Stimulated activated naive CD4-positive, alpha-beta T cell (primary cell): ENCODE data around the gene POLR2L.

Experiments used
- DNase-seq, 6 experiments: peaks; one replicate each; lab custom pipeline; 2025; lab: John Stamatoyannopoulos, UW

POLR2L gene

DNA sequence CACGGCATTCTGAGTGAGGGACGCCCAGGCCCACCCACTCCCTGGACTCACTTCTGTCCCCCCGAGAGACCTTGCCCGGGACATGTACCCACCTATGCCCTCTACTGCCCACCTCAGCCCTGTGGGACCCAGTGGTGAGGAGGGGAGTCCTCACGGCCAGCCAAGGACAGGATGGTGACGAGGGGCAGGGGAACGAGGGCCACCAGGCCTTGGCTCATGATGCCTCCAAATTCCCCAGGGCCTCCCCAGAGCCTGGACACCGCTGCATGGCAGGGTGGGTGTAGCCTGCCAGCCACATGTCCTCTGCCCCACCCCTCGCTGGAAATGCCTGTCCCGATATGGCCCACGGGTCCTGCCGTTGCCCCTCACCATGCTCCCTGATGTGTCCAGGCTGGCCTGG lies 26.5 kb upstream of the POLR2L start:
- DNase-seq: no peak

- no peak for DNase-seq
These were observed 26.1 kb upstream of the POLR2L start for GRCh38 chr11:868394-868793.

DNA sequence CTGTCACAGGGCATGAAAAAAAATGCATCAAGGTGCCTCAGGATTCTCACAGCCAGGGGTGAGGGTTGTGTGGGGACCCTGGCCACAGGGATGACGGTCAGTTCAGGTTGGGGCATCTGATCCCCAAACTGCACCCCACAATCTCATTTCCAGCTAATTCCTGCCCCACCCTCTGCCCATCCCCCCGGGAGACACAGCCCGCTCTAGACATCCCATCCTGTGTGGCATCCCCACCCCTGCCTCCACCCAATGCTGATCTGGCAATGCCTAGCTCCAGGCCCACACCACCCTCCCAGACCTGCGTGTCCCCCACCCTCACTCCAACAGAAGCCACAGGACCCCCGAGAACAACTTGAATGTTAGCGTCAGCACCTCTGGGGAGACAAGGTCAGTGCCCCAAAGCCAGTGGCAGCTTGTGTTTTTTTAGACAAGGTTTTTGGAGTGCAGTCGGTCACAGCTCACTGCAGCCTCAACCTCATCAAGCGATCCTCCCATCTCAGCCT lies 25.6 kb upstream of the POLR2L start:
- no peak for DNase-seq

- DNase-seq: no peak
These were observed 24.2 kb upstream of the POLR2L start for GRCh38 chr11:866481-866880.

DNA sequence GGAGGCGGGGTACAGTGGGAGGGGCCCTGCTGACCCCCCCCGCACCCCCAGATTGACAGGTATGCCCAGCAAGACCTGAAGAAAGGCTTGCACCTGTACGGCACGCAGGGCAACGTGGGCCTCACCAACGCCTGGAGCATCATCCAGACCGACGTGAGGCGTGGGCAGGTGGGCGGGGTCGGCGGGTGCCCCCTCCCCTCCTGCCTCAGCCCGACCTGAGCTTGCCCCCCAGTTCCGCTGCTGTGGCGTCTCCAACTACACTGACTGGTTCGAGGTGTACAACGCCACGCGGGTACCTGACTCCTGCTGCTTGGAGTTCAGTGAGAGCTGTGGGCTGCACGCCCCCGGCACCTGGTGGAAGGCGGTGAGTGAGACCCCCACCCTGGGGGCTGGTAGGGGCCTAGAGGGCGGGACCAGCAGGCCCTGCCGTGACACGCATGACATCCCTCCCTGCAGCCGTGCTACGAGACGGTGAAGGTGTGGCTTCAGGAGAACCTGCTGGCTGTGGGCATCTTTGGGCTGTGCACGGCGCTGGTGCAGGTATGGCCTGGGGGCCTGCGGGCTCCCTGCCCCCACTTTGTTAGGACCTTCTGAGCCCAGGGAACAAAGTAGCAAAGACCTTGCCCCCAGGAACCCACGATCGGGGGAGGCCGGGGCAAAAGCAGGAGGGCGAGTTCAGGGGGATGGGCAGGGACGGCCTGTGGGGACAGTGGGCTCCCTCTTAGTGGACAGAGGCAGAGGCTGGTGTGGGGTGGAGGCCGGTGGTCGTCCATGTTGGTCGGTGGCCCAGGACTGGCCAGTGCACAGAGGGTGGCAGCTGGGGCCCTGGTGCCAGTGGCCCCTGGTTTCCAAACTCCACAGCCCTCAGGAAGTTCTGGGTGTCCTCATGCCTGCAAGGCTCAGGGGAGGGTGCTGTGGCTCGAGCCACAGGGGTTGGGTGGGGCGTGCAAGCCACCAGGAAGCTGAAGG lies 23.4 kb upstream of the POLR2L start:
- DNase-seq: no peak

DNA sequence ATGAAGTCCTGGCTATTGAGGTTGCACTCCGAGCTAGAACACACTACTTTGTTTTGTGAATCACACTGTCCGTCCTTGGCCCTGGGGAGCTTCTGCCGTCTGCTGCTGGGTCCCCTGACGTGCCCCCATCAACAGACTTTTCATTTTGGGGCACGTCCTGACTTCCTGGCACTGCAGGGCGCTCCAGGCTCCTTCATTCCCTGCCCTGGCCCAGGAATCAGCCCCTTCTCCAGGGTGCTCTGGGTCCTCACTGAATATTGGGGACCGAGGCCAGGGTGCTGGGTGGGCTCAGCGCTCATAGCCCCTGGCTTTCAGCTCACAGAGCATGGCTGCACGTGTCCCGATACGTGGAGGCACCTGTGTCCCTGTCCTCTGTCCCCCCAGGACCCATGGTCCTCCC lies 22.6 kb upstream of the POLR2L start:
- DNase-seq: no peak

- DNase-seq: no peak
These were observed 21.8 kb upstream of the POLR2L start for GRCh38 chr11:863910-864827.

GRCh38 chr11:863023-863909 lies 20.9 kb upstream of the POLR2L start:
- no peak for DNase-seq

DNA sequence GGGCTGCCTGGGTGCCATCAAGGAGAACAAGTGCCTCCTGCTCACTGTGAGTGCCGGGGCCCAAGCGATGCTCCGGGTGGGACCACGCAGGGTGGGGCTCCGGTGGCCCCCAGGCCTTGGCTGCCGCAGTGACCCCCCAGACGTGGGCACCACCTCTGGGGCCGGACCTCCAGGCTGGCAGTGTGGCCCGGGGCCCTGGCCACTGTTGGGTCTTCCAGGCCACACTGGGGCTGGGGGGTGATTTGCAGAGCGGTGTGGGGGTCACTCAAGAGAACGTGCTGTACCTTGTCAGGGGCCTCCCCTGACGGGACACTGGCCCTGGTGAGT lies 20.3 kb upstream of the POLR2L start:
- no peak for DNase-seq

GRCh38 chr11:862081-862661 lies 19.8 kb upstream of the POLR2L start:
- DNase-seq: no peak

DNA sequence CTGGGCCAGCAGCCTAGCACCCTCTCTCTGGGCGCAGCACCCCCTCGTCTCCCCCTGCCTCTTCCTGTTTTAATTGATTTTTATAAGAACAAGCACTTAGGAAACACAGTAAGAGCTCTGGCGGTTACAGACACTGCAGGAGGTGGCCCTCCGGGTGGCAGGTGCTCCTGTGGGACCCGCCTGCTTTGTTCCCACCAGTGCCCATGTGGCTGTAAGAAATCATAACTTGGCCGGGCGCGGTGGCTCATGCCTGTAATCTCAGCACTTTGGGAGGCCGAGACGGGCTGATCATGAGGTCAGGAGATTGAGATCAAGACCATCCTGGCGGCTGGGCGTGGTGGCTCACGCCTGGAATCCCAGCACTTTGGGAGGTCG lies 18.8 kb upstream of the POLR2L start:
- no peak for DNase-seq

GRCh38 chr11:860234-861104 lies 18.1 kb upstream of the POLR2L start:
- DNase-seq: no peak

DNA sequence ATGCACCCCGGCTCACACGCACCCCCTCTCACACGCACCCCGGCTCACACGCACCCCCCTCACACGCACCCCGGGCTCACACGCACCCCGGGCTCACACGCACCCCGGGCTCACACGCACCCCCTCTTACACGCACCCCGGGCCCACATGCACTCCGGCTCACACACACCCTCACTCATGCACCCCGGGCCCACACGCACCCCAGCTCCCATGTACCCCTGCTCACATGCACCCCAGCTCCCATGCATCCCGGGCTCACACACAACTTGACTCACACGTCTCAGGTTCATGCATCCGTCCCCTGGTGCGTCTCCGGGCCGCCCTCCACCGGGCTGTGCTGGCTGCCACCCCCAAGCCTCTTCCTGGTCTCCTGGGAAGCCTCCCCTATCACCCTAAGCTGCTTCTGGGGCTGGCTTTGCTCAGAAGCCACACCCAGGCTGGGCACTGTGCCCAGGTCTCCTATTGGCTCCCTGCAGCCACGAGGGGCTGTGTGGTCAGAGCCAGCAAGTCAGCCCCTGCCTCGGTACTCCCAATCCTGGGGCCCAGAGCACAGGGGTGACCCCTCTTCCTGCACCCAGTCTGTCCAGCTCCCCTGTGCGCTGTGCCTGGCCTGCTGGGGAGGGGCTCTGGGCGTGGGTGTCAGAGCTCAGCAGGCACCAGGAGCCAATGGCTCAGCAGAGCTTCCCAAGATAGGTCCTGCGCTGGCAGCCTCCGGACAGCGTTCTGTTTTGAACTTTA lies 17.2 kb upstream of the POLR2L start:
- DNase-seq: no peak

DNA sequence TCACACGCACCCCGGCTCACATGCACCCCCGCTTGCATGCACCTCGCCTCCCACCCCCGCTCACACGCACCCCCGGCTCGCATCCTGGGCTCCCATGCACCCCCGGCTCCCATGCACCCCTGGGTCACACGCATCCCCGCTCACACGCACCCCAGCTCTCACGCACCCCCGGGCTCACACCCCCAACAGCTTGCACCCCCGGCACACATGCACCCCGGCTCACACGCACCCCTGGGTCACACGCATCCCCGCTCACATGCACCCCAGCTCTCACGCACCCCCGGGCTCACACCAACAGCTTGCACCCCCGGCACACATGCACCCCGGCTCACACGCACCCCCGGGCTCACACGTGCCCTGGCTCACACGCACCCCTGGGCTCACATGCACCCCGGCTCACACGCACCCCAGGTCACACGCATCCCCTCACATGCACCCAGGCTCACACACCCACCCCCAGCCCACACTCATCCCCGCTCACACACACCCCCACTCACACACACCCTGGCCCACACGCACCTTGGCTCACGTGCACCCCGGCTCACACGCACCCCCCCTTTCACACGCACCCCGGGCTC lies 16.5 kb upstream of the POLR2L start:
- no peak for DNase-seq

GRCh38 chr11:858053-858761 lies 15.9 kb upstream of the POLR2L start:
- DNase-seq: no peak

DNA sequence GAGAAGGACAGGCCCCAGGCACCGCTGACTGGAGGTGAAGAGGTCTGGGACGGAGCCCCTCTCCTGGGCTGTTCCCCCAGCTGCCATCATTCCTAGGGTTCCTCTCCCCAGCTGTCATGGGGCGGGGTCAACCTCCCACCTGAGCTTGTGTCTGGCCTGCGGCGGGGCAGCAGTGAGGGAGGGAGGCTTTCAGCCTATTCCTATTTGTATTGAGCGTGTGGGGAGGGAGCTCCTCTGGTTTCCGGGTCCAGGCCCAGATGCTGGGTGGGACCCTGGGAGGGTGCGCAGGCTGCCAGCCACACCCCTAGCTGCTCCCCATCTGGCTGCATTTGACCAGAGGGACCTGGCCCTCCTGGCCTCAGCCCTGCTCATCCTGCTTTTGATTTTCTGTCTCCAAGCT lies 14.1 kb upstream of the POLR2L start:
- DNase-seq: no peak

- no peak for DNase-seq
These were observed 13.5 kb upstream of the POLR2L start for GRCh38 chr11:855796-856195.

- no peak for DNase-seq
These were observed 13.0 kb upstream of the POLR2L start for GRCh38 chr11:855330-855674.
